K562 (cell line): ENCODE results near the gene OSCP1. TPM values are rescaled to one million over a fixed set of nuclear protein-coding genes. Genes with fewer than 3 reads are reported as not detected.

Experiments
- ATAC-seq: fragments of 200-7000 bp; cut with Tn5 transposase; 3 replicates; pipeline ENCODE4 v1.9.1; 2020; ENCODE audit warnings: moderate library complexity
- Bru-seq: library from RNA; stranded (reverse); fragments of 400-500 nt; gene quantifications from one replicate; lab custom pipeline; 2021; lab: Mats Ljungman, UMichigan
- BruChase-seq, 2 experiments: library from RNA; stranded (reverse); fragments of 400-500 nt; gene quantifications; one replicate each; lab custom pipeline; 2021; lab: Mats Ljungman, UMichigan
- BruUV-seq: library from RNA; stranded (reverse); fragments of 400-500 nt; replicated peaks from 2 replicates; lab custom pipeline; 2021; lab: Mats Ljungman, UMichigan
- CTCF ChIA-PET: fragments of 300-600 bp; formaldehyde crosslinking; extraction: SDS; loops from one replicate; lab custom pipeline; 2021; ENCODE audit warnings: low intra/inter-chr PET ratio; lab: Yijun Ruan, JAX
- POLR2A ChIA-PET: fragments of 300-600, 350-650 bp; sonication (Branson Sonifier 250); formaldehyde crosslinking; extraction: SDS; loops from one replicate; lab custom pipeline; 2021; ENCODE audit warnings: antibody characterized with exemption, inconsistent platforms; lab: Yijun Ruan, JAX
- DNase-seq, 4 experiments: peaks; one replicate each; pipeline versions ENCODE4 v3.0.0 to v3.0.0-alpha.2; 2011 to 2018; ENCODE audit warnings: low spot score in 3 of 4, mixed read lengths in 3 of 4; ENCODE audit errors: extremely low read depth in 1 of 4
- FAIRE-seq: peaks from 2 replicates; lab custom pipeline; 2011; peaks lifted over from hg19 to GRCh38; lab: Jason Lieb, UNC
- H2AFZ ChIP-seq: 2 replicates; pipeline ENCODE4 v1.6.0; 2011; ENCODE audit warnings: low read depth, low read length, control low read depth, inconsistent platforms
- H3K27ac ChIP-seq: fragments of 200-600 bp; 3 replicates; pipeline ENCODE4 v1.8.0; 2011; ENCODE audit warnings: low read depth, mild to moderate bottlenecking, control low read depth, inconsistent platforms, low read length, moderate library complexity, mixed read lengths; ENCODE audit errors: extremely low read depth
- H3K27me3 ChIP-seq, 2 experiments: fragments of 300-600 bp in 1 of 2; 2 replicates in 1 of 2; 3 replicates in 1 of 2; pipeline versions ENCODE4 v1.6.0 to v1.8.0; 2011; ENCODE audit warnings: inconsistent platforms in 2 of 2, low read length in 2 of 2, mild to moderate bottlenecking in 1 of 2, mixed read lengths in 1 of 2, moderate library complexity in 1 of 2; ENCODE audit not compliant: control insufficient read depth in 2 of 2, insufficient read depth in 2 of 2
- H3K36me3 ChIP-seq: fragments of 300-600 bp; 3 replicates; pipeline ENCODE4 v1.8.0; 2011; ENCODE audit warnings: mild to moderate bottlenecking, low read length, inconsistent platforms; ENCODE audit not compliant: control insufficient read depth, insufficient read depth
- H3K4me1 ChIP-seq, 2 experiments: fragments of 200-600 bp in 1 of 2; replicated peaks in 1 of 2; 2 replicates in 1 of 2; 3 replicates in 1 of 2; pipeline versions ENCODE4 v1.5.1 to v1.8.0; 2011; ENCODE audit warnings: inconsistent platforms in 2 of 2, low read length in 2 of 2, mild to moderate bottlenecking in 1 of 2, mixed read lengths in 1 of 2, moderate library complexity in 1 of 2; ENCODE audit not compliant: control insufficient read depth in 2 of 2, insufficient read depth in 2 of 2
- H3K4me2 ChIP-seq: 2 replicates; pipeline ENCODE4 v1.6.1; 2011; ENCODE audit warnings: low read length, control low read depth, inconsistent platforms, mixed read lengths; ENCODE audit not compliant: insufficient read depth
- H3K4me3 ChIP-seq: fragments of 200-600 bp; sonication (generic), shearing (Covaris generic); 2 replicates; pipeline ENCODE4 v1.5.1; 2016; ENCODE audit warnings: control low read depth, inconsistent platforms
- H3K79me2 ChIP-seq: fragments of 200-600 bp; 3 replicates; pipeline ENCODE4 v1.8.0; 2011; ENCODE audit warnings: low read length, inconsistent platforms; ENCODE audit not compliant: control insufficient read depth, insufficient read depth
- H3K9ac ChIP-seq, 2 experiments: 2 replicates each; pipeline versions ENCODE4 v1.6.0 to v1.6.1; 2011; ENCODE audit warnings: low read depth in 2 of 2, low read length in 2 of 2, control low read depth in 1 of 2, inconsistent platforms in 1 of 2, mild to moderate bottlenecking in 1 of 2, mixed read lengths in 1 of 2; ENCODE audit not compliant: insufficient read depth in 1 of 2
- H3K9me1 ChIP-seq: one replicate; pipeline ENCODE4 v1.6.0; 2011; ENCODE audit warnings: inconsistent platforms, mild to moderate bottlenecking, low read length, moderate library complexity; ENCODE audit not compliant: control insufficient read depth, insufficient read depth
- H3K9me3 ChIP-seq: replicated peaks from 2 replicates; pipeline ENCODE4 v1.5.1; 2011; ENCODE audit warnings: low read depth, low read length, inconsistent platforms; ENCODE audit not compliant: control insufficient read depth, insufficient read depth
- H4K20me1 ChIP-seq: replicated peaks from 2 replicates; pipeline ENCODE4 v1.6.1; 2011; ENCODE audit warnings: low read length, inconsistent platforms, mixed read lengths; ENCODE audit not compliant: control insufficient read depth, insufficient read depth
- FIP1L1 ChIP-seq: fragments of 200-400 bp; formaldehyde crosslinking; IDR thresholded peaks from 2 replicates; pipeline ENCODE4 v1.6.1; 2018; ENCODE audit warnings: mild to moderate bottlenecking, low read depth, low read length; ENCODE audit not compliant: poor library complexity, severe bottlenecking
- KLF13 ChIP-seq: fragments of 450-650 bp; IDR thresholded peaks from 2 replicates; pipeline ENCODE4 v1.6.1; 2016; ENCODE audit warnings: missing genetic modification characterization, low read depth, mild to moderate bottlenecking, missing compliant biosample characterization, moderate library complexity, borderline replicate concordance
- MYBL2 ChIP-seq, 2 experiments: fragments of 450-650 bp in 1 of 2; sonication (generic) in 1 of 2; formaldehyde crosslinking in 1 of 2; IDR thresholded peaks; 2 replicates each; pipeline versions ENCODE4 v1.6.1 to v1.8.1; 2017 to 2022; ENCODE audit warnings: borderline replicate concordance in 1 of 2, inconsistent platforms in 1 of 2, low read depth in 1 of 2, mild to moderate bottlenecking in 1 of 2, missing genetic modification reagents in 1 of 2, moderate library complexity in 1 of 2
- RFX1 ChIP-seq: fragments of 450-650 bp; IDR thresholded peaks from 2 replicates; pipeline ENCODE4 v1.6.1; 2016; ENCODE audit warnings: mild to moderate bottlenecking, moderate library complexity
- TEAD2 ChIP-seq: fragments of 450-650 bp; IDR thresholded peaks from 2 replicates; pipeline ENCODE4 v1.6.1; 2016; ENCODE audit warnings: missing genetic modification characterization, control low read depth, missing compliant biosample characterization
- WGBS: fragments of 100-300 bp; shearing (Covaris generic); methylation state at CpG from one replicate; pipeline ENCODE4 v1.1.6; 2016; ENCODE audit warnings: low coverage, mixed read lengths; ENCODE audit not compliant: insufficient coverage; ENCODE audit errors: missing lambda C conversion rate; 5-methylcytosine and 5-hydroxymethylcytosine counted together
- in situ Hi-C: fragments of 300-500 bp; cut with MboI; formaldehyde crosslinking; loops from 4 replicates; pipeline ENCODE4 v1.15.0; 2018; ENCODE audit warnings: inconsistent platforms, mixed read lengths
- intact Hi-C: fragments of 100-400 bp; cut with micrococcal nuclease; formaldehyde crosslinking; loops from 2 replicates; pipeline ENCODE4 v1.14.2; 2022
- long read RNA-seq, 3 experiments: library from polyadenylated mRNA in 2 of 3; library from RNA in 1 of 3; unstranded in 2 of 3; stranded (forward) in 1 of 3; transcript quantifications; one replicate each; pipeline ENCODE4 v2.0.0, GENCODE V29; 2019 to 2022
- polyA minus RNA-seq, 3 experiments: library from RNA; depleted of rRNA, polyadenylated mRNA; stranded (reverse); fragments of >200 nt; gene quantifications; 2 replicates each; pipeline ENCODE4 v1.2.3, GENCODE V29; 2011
- polyA plus RNA-seq, 8 experiments: library from polyadenylated mRNA; depleted of rRNA in 4 of 8; stranded (reverse) in 5 of 8; unstranded in 3 of 8; fragments of >200 nt; fragmentation: Nextera tagmentation in 2 of 8; fragmentation: Illumina TruSeq in 1 of 8; extraction: Ambion mirVana in 2 of 8; extraction: Trizol in 1 of 8; gene quantifications; 2 replicates each; pipeline versions ENCODE4 v1.2.1 to v1.2.3, GENCODE V29; 2011 to 2014; ENCODE audit warnings: inconsistent platforms in 1 of 8, missing spikeins in 1 of 8
- total RNA-seq, 7 experiments: library from RNA; depleted of rRNA in 6 of 7; stranded (reverse); fragments of >200 nt in 6 of 7; fragmentation: Illumina TruSeq in 2 of 7; extraction: Trizol in 2 of 7; gene quantifications; 2 replicates each; pipeline versions ENCODE4 v1.2.1 to v1.2.3, GENCODE V29; 2011 to 2021; ENCODE audit warnings: low replicate concordance in 1 of 7

OSCP1 gene
- total RNA-seq (2011; cell fraction: chromatin; rRNA removed; ENCODE audit: low replicate concordance): 0.74 TPM in 1 of 2 replicates, not detected in the other
- not detected in 2 replicates for total RNA-seq (2011; cell fraction: nucleolus; rRNA removed)
- total RNA-seq (2011; cell fraction: nucleoplasm; rRNA removed): not detected in 2 replicates
- total RNA-seq (2014; rRNA removed): 0.36 TPM in 1 of 2 replicates, not detected in the other
- total RNA-seq (2014; rRNA removed; fragmentation: Illumina TruSeq; extraction: Trizol): not detected in 2 replicates
- 0.40 TPM in 1 of 2 replicates, not detected in the other for total RNA-seq (2015; rRNA removed; fragmentation: Illumina TruSeq; extraction: Trizol)
- not detected in 2 replicates for total RNA-seq (2021)
- 0.12 and 0.15 TPM in 2 replicates for polyA plus RNA-seq (2011; rRNA removed)
- polyA plus RNA-seq (2011; cell fraction: cytosol; rRNA removed): 0.35 TPM in 1 of 2 replicates, not detected in the other
- 0.46 TPM in 1 of 2 replicates, not detected in the other for polyA plus RNA-seq (2011; cell fraction: nucleus; rRNA removed)
- 0.42 and 0.50 TPM in 2 replicates for polyA plus RNA-seq (2012)
- 0.22 and 0.30 TPM in 2 replicates for polyA plus RNA-seq (2014; fragmentation: Illumina TruSeq; extraction: Trizol)
- not detected for polyA plus RNA-seq (2014; fragmentation: Nextera tagmentation; extraction: Ambion mirVana)
- polyA plus RNA-seq (2014; rRNA removed): not detected in 2 replicates
- polyA minus RNA-seq (2011; rRNA and poly(A)+ RNA removed): not detected in 2 replicates
- not detected in 2 replicates for polyA minus RNA-seq (2011; cell fraction: cytosol; rRNA and poly(A)+ RNA removed)
- 0.33 TPM in 1 of 2 replicates, not detected in the other for polyA minus RNA-seq (2011; cell fraction: nucleus; rRNA and poly(A)+ RNA removed)
- Bru-seq, nascent RNA: percentile 19 among the genes with signal in this experiment
- percentile 37 among the genes with signal in this experiment for BruChase-seq, experiment 1, labeled RNA remaining after a 2-hour chase
- percentile 40 among the genes with signal in this experiment for BruChase-seq, experiment 2, labeled RNA remaining after a 6-hour chase
- long read RNA-seq, experiment 1: 0 reads
- long read RNA-seq, experiment 2: 0 reads
- long read RNA-seq, experiment 3: 0 reads

GRCh38 chr1:36450270-36450918, at the start of gene OSCP1:
Gene OSCP1, minus strand, starts transcription at chr1:36450451. Its CDS starts 82 bp downstream, at chr1:36450369.
- Histone ChIP-seq H2AFZ (no peak within 1 kb of the TSS), H3K9me1 (no peaks in the 10 kb centered on the region), H3K4me3 (no peak within 1 kb of the TSS), H3K27ac (no peak within 1 kb of the TSS), H4K20me1 (no peaks in the 10 kb centered on the region), H3K4me2 (no peak within 1 kb of the TSS), H3K79me2 (no peaks in the 10 kb centered on the region), H3K27me3 (no peaks in the 10 kb centered on the region), H3K9me3 (no peaks in the 10 kb centered on the region), H3K9ac (no peak within 1 kb of the TSS), H3K4me1 (peaks cover 21 to 33% of the 10 kb centered on the region in 2 experiments), H3K36me3 (peaks cover 15% of the 10 kb centered on the region)
- no peak for TF ChIP-seq TEAD2 (tag)
- no peak for TF ChIP-seq MYBL2 (IDR thresholded peaks at IDR 0.05; ENCODE audit: low read depth)
- TF ChIP-seq MYBL2 (CRISPR knock-in tag; IDR thresholded peaks at IDR 0.05; ENCODE audit: borderline replicate concordance): no peak
- peak; percentile 57 for TF ChIP-seq FIP1L1
- TF ChIP-seq KLF13 (tag): no peak
- peak; percentile 65 for TF ChIP-seq RFX1
- WGBS: 90% methylated on average over 48 of the region's 48 CpGs
- ChIA-PET CTCF (no interaction called here), POLR2A (interaction anchor here (1.0 to 1.7 kb wide), 3 partner anchors 10 to 38 kb away, joined by 3 to 5 read pairs (median 4); partner anchors contain the start of gene MRPS15)
- in situ Hi-C loops: no loop called here
- intact Hi-C loops: no loop called here
- no TSS peak for BruUV-seq
- ATAC-seq (no peak), FAIRE-seq (no peak), DNase-seq (peak in 1 of 4 experiments; percentile 48)
